Camera-type eye (tissue), 1 donor: ENCODE measurements around the gene SLIT3. TPM values are rescaled to one million over a fixed set of nuclear protein-coding genes. Genes with fewer than 3 reads are reported as not detected.

ENCODE experiments used
- total RNA-seq: library from RNA; depleted of rRNA; stranded (reverse); fragments of >200 nt; gene quantifications from one replicate; pipeline ENCODE4 v1.2.3, GENCODE V29; 2014

Gene SLIT3
- 32.4 TPM for total RNA-seq

DNA sequence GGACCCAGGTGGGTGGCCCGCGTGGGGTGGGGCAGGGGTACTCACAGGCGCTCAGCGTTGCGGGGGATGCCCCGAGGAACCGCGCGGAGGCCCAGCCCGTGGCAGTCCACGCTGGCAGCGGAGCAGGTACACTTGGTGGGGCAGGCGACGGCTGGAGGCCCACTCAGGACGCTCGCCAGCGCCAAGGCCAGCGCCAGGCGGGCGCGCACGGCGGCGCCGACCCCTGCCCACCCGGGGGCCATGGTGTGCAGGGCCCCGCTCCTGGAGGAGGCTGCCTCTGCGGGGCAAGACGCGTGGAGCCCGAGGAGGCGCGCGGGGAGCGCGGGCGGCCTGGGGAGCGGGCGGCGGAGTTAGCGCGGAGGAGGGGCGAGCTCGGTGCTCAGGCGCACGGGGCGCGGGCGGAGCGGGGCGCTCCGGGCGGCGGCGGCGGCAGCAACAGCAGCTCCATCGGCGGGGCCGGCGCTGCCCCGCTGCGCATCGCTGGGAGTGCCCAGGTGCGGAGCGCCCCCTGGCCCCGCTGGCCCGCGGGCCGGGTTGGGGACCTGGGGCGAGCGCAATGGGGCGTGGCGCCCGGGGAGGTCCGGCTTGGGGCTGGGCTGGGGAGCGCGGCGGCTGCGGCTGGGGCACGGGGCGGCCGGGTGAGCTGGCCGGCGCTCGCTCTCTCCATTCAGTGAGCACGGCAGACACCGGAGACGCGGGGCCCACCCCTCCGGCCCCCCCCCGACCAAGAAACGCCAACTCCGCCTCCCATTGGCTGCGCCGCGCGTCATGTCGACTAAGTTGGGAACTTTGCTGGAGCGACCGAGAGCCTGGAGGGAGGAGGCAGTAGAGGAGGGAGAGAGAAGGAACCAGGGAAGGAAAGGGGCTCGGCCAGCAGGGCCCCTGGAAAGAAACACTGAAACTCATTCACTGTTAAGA, at the start of gene SLIT3:
TSS of gene SLIT3 (minus strand) at position 672 of the 918 bp plus-strand sequence. CDS start at position 242, 430 bp downstream.

